Inferior parietal cortex (tissue), 1 donor: ENCODE results near the gene CPA3.
A peak's percentile ranks its signal among the peaks of the same experiment; 100 is the strongest.

Source experiments
- DNase-seq: peaks from one replicate; pipeline ENCODE4 v3.0.0-alpha.2; 2016; ENCODE audit errors: extremely low spot score

CPA3 gene

DNA sequence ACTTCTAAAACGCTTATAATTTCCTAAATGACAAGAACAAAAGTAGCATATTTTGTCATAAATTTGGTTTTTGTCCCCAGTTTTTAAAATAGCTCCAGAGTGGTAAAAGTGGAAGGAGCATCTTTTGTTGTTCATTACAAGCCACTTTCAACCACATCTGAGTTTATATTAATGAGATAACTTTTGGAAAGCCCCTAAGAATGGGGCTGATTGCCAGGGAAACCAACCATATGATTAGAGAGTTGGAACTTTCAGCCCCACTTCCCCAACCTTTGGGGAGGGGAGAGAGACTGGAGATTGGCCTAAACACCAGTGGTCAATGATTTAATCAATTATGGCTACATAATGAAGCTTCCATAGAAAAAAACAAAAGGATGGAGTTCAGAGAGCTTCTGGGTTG, 57.4 kb downstream of the CPA3 start:
- DNase-seq: no peak

DNA sequence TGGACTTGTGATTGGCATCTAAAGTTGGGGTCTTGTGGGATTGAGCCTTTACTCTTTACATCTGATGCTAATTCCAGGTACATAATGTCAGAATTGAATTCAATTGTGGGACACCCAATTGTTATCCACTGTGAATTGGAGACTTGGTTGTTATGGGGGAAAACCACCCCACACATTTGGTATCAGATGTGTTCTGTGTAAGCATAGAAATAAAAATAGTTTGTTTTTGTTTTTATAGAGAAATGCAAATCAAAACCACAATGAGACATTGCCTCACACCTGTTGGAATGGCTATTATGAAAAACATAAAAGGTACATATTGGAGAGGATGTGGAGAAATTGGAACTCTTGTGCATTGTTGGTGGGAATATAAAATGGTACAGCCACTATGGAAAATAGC, 58.5 kb downstream of the CPA3 start:
- DNase-seq: no peak

DNA sequence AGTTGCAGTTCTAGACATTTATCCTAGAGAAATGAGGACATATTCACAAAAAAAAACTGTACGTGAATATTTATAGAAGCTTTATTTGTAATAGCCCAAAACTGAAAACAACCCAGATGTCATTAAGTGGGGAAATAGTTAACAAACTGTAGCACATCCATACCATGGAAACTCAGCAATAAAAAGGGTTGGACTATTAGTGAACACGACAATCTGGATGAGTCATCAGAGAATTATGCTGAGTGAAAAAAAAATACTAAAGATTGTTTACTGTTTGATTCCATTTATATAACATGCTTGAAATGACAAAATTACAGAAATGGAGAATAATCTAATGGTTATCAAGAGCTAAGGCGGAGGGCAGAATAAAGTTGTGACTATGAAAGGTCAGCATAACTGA, 59.5 kb downstream of the CPA3 start:
- DNase-seq: no peak

DNA sequence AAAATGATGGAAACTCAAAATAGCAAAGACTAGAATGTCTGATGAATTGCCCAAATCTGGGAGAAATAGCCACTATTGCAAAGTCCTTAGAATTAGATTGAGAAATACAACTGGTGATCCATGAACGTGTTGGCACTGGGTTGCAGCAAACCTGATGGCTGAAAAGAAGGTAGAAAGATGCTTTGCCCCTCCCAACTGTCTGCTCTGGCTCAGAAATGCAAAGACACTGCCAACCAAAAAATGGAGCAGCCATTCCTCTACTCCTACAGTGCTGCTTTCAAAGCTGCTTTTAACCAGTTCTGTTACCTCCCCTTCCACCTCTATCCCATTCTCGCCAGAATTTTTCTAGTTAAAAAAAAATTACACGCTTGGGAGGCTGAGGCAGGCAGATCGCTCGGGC, 60.7 kb downstream of the CPA3 start:
- DNase-seq: no peak

DNA sequence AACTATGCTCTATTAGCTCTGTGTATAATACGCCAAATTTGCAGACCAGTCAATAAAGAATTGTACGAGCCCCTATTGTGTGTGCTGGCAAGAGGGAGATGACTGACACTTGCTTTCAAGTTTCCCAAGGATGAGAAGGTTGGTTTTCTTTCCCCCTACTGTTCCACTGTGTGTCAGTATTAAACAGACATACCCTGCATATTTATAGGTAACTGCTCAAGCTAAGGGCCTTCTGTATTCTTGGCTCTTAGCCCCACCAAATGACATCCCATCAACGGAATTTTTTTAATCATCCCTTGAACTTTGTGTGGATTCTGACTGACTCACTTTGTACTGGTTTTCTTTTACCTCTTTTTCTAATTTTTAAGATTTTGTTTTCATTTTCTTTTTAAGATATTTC, 65.7 kb downstream of the CPA3 start:
- no peak for DNase-seq

DNA sequence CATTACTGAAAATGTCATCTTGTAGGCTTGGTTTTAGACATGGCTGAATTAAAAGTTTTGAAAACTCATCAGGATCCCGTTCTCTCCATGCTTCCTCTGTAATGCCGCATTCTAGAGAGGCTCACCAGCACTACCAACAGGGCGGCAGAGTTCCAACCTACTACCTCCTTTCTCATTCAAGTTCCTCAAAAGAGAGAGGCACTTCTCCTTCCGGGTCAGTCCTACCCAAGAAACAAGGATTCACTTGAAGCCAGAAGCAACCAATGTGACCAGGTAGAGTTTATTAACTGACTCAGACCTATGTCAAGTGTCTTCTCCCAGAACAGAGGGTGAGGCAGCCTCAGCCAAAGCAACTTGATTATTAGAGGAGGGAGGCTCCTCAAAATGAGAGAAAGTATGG, 66.5 kb downstream of the CPA3 start:
- no peak for DNase-seq

DNA sequence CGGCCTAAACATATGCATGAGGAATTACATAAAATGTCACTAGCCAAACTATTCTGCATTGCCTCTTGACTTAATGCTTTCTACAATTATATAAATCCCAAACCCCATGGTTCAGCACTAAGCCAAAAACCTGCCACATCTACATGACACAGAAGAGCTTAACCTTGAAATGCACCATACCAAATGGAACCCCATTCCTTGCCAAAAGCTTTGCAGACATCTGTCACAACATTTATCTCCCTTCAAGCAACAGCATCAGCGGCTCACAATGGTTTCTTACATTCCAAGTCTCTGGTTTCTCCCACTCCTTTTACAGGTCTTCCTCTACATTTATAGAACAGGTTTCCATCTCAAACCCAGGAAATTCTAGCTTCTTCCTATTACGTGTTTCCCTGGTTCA, 67.9 kb downstream of the CPA3 start:
- no peak for DNase-seq

DNA sequence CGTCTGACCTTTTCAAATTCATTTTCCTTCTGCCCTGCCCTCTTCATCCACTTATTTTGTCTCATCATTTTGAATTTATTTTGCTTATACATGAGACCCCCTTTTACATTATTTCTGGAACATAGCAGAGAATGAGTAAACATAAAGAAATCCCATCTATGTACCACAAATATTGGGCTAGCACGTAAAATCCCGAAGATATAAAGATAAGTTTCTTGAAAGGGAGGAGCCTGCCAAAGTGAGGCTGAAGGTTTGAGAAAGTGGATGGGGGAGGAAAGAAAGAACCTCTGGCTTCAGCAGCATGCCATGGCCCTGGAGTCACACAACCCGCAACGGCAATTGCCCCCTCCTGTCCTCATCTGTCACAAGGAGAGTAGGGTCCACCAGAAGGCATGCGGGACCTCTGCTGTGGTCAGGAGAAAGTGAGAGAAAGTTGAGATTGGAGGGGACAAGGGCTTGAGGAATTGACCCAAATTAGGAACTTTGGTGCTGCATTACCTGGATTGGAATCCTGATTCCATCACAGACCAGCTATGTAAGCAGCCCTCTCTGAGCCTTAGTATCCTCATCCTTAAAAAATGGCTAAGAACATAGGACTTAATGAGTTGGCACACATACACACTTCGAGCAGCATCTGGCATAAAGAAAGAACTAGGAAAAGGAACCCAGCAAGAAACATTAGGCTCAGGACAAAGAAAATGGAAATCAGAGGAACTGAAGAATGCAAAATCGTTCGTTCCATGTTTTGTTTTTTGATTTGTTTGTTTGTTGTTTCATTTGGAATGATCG, 72.6 kb downstream of the CPA3 start:
- DNase-seq: no peak

DNA sequence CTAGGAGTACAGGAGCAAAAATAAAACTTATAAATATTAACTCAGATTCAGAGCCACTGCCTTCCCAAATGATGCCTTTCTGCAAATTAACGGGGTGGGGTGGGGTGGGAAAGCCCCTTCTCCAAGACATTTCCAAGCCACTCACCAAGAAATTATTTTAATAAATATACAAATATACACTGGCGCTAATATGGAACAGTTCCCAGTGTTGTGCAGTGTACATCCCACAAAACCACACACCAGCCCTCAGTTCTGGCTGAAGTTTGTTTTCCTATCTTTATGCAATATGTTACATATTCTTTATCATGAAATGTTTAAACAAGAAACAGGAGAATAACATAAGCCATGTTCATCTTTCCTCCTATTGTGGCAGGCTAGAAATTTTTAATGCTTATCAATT, 73.2 kb downstream of the CPA3 start:
- no peak for DNase-seq

DNA sequence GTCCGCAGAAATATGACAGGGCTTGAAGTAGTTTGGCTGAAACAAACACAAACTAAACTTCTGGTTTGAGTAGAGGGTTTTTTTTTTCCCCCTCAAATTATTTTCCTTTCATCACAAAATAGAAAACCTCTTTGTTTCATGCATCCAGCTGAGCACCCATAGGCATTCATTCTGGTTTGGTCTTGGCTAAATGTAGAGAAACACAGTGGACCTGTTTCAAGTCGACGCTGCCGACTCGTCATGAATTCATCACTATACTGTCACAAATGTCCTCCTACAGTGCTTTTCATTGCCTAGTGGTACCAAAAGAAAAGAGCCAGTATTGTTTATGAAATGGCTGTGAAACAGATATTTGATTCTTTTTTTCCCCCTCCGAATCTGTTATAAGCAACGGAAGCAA, 73.8 kb downstream of the CPA3 start:
- DNase-seq: peak; percentile 40

DNA sequence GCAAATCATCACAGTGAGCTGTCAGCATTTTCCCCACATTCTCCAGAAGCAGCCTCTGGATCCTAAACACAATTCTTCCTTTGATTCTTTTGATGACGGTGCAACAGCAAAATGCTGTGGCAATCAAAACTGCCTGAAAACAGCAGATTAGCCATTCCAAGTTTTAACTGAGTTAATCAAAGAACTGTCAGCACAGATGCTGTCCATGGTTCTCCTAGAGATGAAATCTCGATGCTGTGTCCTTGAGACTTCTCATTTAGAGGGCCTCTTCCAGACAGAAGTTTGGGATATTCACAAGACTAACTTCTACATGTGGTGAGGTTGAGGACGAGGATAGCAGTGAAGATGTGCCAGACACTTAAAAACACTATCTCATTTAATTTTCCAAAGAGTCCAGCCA, 75.9 kb downstream of the CPA3 start:
- DNase-seq: no peak

DNA sequence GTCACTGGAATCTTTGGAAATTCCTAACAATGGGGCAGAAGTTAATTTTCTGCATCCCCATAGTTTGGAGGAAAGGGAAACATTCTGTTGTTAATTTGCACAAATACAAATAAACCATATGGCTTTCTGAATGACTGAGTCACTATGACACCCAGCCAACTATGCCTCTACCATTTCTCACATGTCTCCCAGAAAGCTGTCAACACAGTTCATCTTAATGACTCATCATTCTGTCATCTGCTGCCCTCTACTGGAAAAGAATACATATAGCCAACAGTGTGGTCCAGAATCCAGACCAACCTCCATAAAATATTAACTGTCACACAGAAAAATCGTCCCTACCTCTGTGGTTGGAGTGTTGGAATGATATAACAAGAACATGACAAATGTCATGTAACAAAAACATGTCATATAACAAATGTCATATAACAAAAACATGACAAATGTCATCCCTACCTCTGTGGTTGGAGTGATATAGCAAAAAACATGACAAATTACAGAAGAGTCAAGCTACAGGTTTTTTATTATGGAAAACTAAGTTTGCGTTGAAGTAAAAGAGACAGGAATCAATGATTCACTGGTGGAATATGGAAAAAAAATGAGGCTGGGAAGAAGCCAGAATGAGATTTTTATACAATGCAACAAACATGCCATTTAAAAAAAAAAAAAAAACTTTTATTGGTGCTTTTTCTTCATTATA, 78.6 kb downstream of the CPA3 start:
- DNase-seq: peak; percentile 91

DNA sequence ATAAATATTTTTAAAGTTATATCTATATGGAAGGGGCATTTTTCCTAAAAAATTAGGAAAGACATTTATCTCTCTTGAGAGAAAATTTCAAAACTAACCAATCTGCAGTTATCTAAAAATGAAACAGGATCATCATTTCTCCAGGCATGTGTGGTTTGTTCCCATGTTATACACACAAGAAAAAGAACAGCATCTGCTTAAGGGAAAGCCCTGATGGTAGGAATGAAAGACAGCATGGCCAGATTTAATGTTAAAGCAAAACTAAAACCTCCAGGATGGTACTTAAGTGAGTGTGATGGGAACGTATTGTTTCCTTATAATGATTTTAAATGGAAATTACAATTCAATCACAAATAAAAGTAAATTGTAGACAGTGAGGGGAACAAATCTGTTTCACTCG, 80.0 kb downstream of the CPA3 start:
- DNase-seq: no peak
